Endothelial cell of umbilical vein (primary cell): ENCODE results near the gene NOP9. TPM values are rescaled to one million over a fixed set of nuclear protein-coding genes. Genes with fewer than 3 reads are reported as not detected.
"Not testable (repeated sequence)": the region's sequence is repeated elsewhere in the genome, so short reads cannot be mapped to it uniquely, and the experiment has no call there.

Experiments
- BruUV-seq: library from RNA; stranded (reverse); fragments of 400-500 nt; replicated peaks from 2 replicates; lab custom pipeline; 2021; lab: Mats Ljungman, UMichigan
- CTCF ChIA-PET: fragments of 300-600, 350-600 bp; sonication (Branson Sonifier 250); formaldehyde crosslinking; loops from one replicate; lab custom pipeline; 2021; ENCODE audit warnings: antibody characterized with exemption, inconsistent platforms; lab: Charles Lee
- POLR2A ChIA-PET: fragments of 300-600, 350-600 bp; sonication (Branson Sonifier 250); formaldehyde crosslinking; loops from one replicate; lab custom pipeline; 2021; ENCODE audit warnings: antibody characterized with exemption, inconsistent platforms; lab: Charles Lee
- DNase-seq: peaks from one replicate; pipeline ENCODE4 v3.0.0-alpha.2; 2011; ENCODE audit warnings: low read depth, low spot score
- FAIRE-seq: peaks from 2 replicates; lab custom pipeline; 2011; peaks lifted over from hg19 to GRCh38; lab: Jason Lieb, UNC
- H2AFZ ChIP-seq: 2 replicates; pipeline ENCODE4 v1.6.0; 2012; ENCODE audit warnings: low read depth, low read length, control low read depth, inconsistent platforms
- H3K27ac ChIP-seq: 2 replicates; pipeline ENCODE4 v1.5.1; 2011; ENCODE audit warnings: low read depth, mild to moderate bottlenecking, control low read depth, low read length, moderate library complexity; ENCODE audit not compliant: insufficient read depth
- H3K27me3 ChIP-seq, 2 experiments: 2 replicates each; pipeline versions ENCODE4 v1.6.0 to v1.6.1; 2011; ENCODE audit warnings: low read length in 2 of 2, mixed read lengths in 1 of 2; ENCODE audit not compliant: control insufficient read depth in 2 of 2, insufficient read depth in 2 of 2
- H3K36me3 ChIP-seq, 2 experiments: 2 replicates in 1 of 2; 3 replicates in 1 of 2; pipeline ENCODE4 v1.5.1; 2011; ENCODE audit warnings: low read length in 2 of 2, mild to moderate bottlenecking in 1 of 2, moderate library complexity in 1 of 2; ENCODE audit not compliant: control insufficient read depth in 2 of 2, insufficient read depth in 2 of 2; ENCODE audit errors: extremely low read depth in 1 of 2
- H3K4me1 ChIP-seq: 3 replicates; pipeline ENCODE4 v1.5.1; 2011; ENCODE audit warnings: mild to moderate bottlenecking, low read length; ENCODE audit not compliant: control insufficient read depth, insufficient read depth; ENCODE audit errors: extremely low read depth
- H3K4me2 ChIP-seq: 2 replicates; pipeline ENCODE4 v1.6.1; 2011; ENCODE audit warnings: low read length, control low read depth, mixed read lengths; ENCODE audit not compliant: insufficient read depth
- H3K4me3 ChIP-seq, 3 experiments: fragments of 200-600 bp in 1 of 3; sonication (generic), shearing (Covaris generic) in 1 of 3; replicated peaks in 1 of 3; 2 replicates each; pipeline ENCODE4 v1.5.1; 2011 to 2016; ENCODE audit warnings: control low read depth in 3 of 3, low read length in 3 of 3, mild to moderate bottlenecking in 2 of 3, inconsistent platforms in 1 of 3, low read depth in 1 of 3, moderate library complexity in 1 of 3; ENCODE audit not compliant: insufficient read depth in 1 of 3
- H3K79me2 ChIP-seq: 2 replicates; pipeline ENCODE4 v1.6.0; 2012; ENCODE audit warnings: low read length, inconsistent platforms; ENCODE audit not compliant: control insufficient read depth, insufficient read depth
- H3K9ac ChIP-seq: replicated peaks from 2 replicates; pipeline ENCODE3; 2011; ENCODE audit warnings: low read length, control low read depth; ENCODE audit not compliant: insufficient read depth; ENCODE audit errors: extremely low read depth
- H3K9me1 ChIP-seq: replicated peaks from 3 replicates; pipeline ENCODE4 v1.6.0; 2011; ENCODE audit warnings: mild to moderate bottlenecking, low read length; ENCODE audit not compliant: control insufficient read depth, insufficient read depth; ENCODE audit errors: extremely low read depth
- H3K9me3 ChIP-seq: replicated peaks from 2 replicates; pipeline ENCODE4 v1.5.1; 2012; ENCODE audit warnings: low read length, inconsistent platforms; ENCODE audit not compliant: control insufficient read depth, insufficient read depth
- H4K20me1 ChIP-seq: replicated peaks from 2 replicates; pipeline ENCODE3; 2011; ENCODE audit warnings: mild to moderate bottlenecking, low read length; ENCODE audit not compliant: control insufficient read depth, insufficient read depth; ENCODE audit errors: extremely low read depth
- CTCF ChIP-seq, 2 donors: IDR thresholded peaks; 1 replicate in 1 of 2; 2 replicates in 1 of 2; pipeline ENCODE4 v1.5.1; 2011; ENCODE audit warnings: low read length in 2 of 2, mild to moderate bottlenecking in 2 of 2, moderate library complexity in 2 of 2, control low read depth in 1 of 2, inconsistent platforms in 1 of 2, low read depth in 1 of 2; ENCODE audit not compliant: insufficient read depth in 1 of 2; ENCODE audit errors: extremely low read depth in 1 of 2
- EZH2 ChIP-seq: IDR thresholded peaks from 2 replicates; pipeline ENCODE4 v1.6.1; 2012; ENCODE audit warnings: borderline replicate concordance, low read depth, mild to moderate bottlenecking, moderate library complexity, low read length, inconsistent platforms; ENCODE audit not compliant: severe bottlenecking
- FOS ChIP-seq: IDR thresholded peaks from 2 replicates; pipeline ENCODE4 v1.6.1; 2011; ENCODE audit warnings: mild to moderate bottlenecking, low read length, moderate library complexity, borderline replicate concordance; ENCODE audit not compliant: insufficient read depth
- GATA2 ChIP-seq: IDR thresholded peaks from 2 replicates; pipeline ENCODE4 v1.7.0; 2011; ENCODE audit warnings: low read depth, mild to moderate bottlenecking, moderate library complexity, mixed read lengths, low read length; ENCODE audit not compliant: insufficient read length, insufficient read depth
- JUN ChIP-seq: IDR thresholded peaks from 2 replicates; pipeline ENCODE4 v1.6.1; 2011; ENCODE audit warnings: borderline replicate concordance, low read depth; ENCODE audit not compliant: insufficient read length, insufficient read depth
- MAX ChIP-seq: IDR thresholded peaks from 2 replicates; pipeline ENCODE4 v1.6.1; 2011; ENCODE audit not compliant: insufficient read depth, insufficient read length
- MYC ChIP-seq: IDR thresholded peaks from one replicate; pipeline ENCODE4 v1.6.1; 2011; ENCODE audit warnings: mild to moderate bottlenecking, low read depth, low read length
- POLR2A ChIP-seq: IDR thresholded peaks from 2 replicates; pipeline ENCODE4 v1.6.1; 2012; ENCODE audit warnings: low read depth, mild to moderate bottlenecking, control low read depth, low read length
- POLR2AphosphoS5 ChIP-seq: IDR thresholded peaks from 2 replicates; pipeline ENCODE4 v1.6.1; 2012; ENCODE audit warnings: low read depth, mild to moderate bottlenecking, control low read depth, low read length, moderate library complexity; ENCODE audit not compliant: insufficient read depth
- dilution Hi-C: fragments of 300-500 bp; cut with MboI; formaldehyde crosslinking; loops from one replicate; pipeline ENCODE4 v1.15.0; 2019; ENCODE audit warnings: low sequenced_read_pairs; ENCODE audit not compliant: extremely low pct_ligation_motif_present
- intact Hi-C: fragments of 100-400 bp; cut with micrococcal nuclease; formaldehyde crosslinking; loops from one replicate; pipeline ENCODE4 v1.10.0; 2022
- polyA plus RNA-seq, 4 experiments: library from polyadenylated mRNA; depleted of rRNA in 3 of 4; stranded (reverse) in 3 of 4; unstranded in 1 of 4; fragments of >200 nt; gene quantifications; 2 replicates each; pipeline versions ENCODE4 v1.2.1 to v1.2.3, GENCODE V29; 2011 to 2012; ENCODE audit warnings: missing spikeins in 1 of 4
- total RNA-seq: library from RNA; stranded (reverse); gene quantifications from 2 replicates; pipeline ENCODE4 v1.2.3, GENCODE V29; 2021

NOP9 gene
- total and polyA plus RNA-seq, 2 donors (not counting 3 experiments of a cell fraction or from before 2014, with no cell fraction given) = 16.2 to 31.0 TPM

- dilution Hi-C loops (no loop called here), intact Hi-C loops (no loop called here)
- Histone ChIP-seq H3K9me3 (no peaks in the 10 kb centered on the region), H3K4me3 (no peak overlapping the region), H3K36me3 (no peaks in the 10 kb centered on the region), H3K4me1 (no peaks in the 10 kb centered on the region), H3K9me1 (no peaks in the 10 kb centered on the region), H4K20me1 (no peaks in the 10 kb centered on the region), H2AFZ (no peak overlapping the region), H3K79me2 (no peaks in the 10 kb centered on the region), H3K27me3 (peaks cover 30 to 33% of the 10 kb centered on the region in 2 experiments), H3K9ac (no peak overlapping the region), H3K4me2 (no peak overlapping the region), H3K27ac (no peak overlapping the region)
- no TSS peak for BruUV-seq
- TF ChIP-seq POLR2A = no peak
- TF ChIP-seq MYC = no peak
- TF ChIP-seq FOS = no peak
- TF ChIP-seq POLR2AphosphoS5 = no peak
- TF ChIP-seq EZH2 = no peak
- no peak for TF ChIP-seq JUN
- TF ChIP-seq GATA2 = no peak
- TF ChIP-seq MAX = no peak
- no peak for TF ChIP-seq CTCF (IDR thresholded peaks at IDR 0.05; ENCODE audit: extremely low read depth in 1 of 2, insufficient read depth in 1 of 2, low read depth in 1 of 2, low read length in 2 of 2)
- no peak for DNase-seq
- CTCF ChIA-PET = interaction anchor here (1.3 kb wide), 1 partner anchor 78 kb away, joined by 4 read pairs; no protein-coding TSS in a partner anchor
- POLR2A ChIA-PET = no interaction called here
- FAIRE-seq = no peak
Measured at GRCh38 chr14:24353559-24354481, 54.2 kb downstream of the NOP9 start.

GRCh38 chr14:24354482-24354825 lies 54.8 kb downstream of the NOP9 start:
- POLR2A ChIA-PET, DNase-seq, H3K4me3 ChIP-seq, dilution Hi-C loops, H3K9me1 ChIP-seq, H3K27ac ChIP-seq, H3K4me2 ChIP-seq, H3K9me3 ChIP-seq, H4K20me1 ChIP-seq, H3K36me3 ChIP-seq, BruUV-seq, H2AFZ ChIP-seq, H3K9ac ChIP-seq, H3K4me1 ChIP-seq, intact Hi-C loops, FAIRE-seq, H3K79me2 ChIP-seq: not testable (repeated sequence)
- peaks cover 26 to 30% of the 10 kb centered on the region in 2 experiments for H3K27me3 ChIP-seq
- CTCF ChIA-PET = interaction anchor here (1.3 kb wide), 1 partner anchor 77 kb away, joined by 4 read pairs; no protein-coding TSS in a partner anchor
